NCI-H446 treated with DMSO at 0.1 percent for 48 hours (cell line): ENCODE results near the gene STX12.

Experiments used
- DNase-seq: peaks from one replicate; lab custom pipeline; 2025; lab: John Stamatoyannopoulos, UW

STX12 gene

GRCh38 chr1:27772932-27773825 is at the start of gene STX12:
Gene STX12 (plus strand): TSS chr1:27773219. CDS start chr1:27773308, 89 bp downstream.
- peak; percentile 98 for DNase-seq

GRCh38 chr1:27724961-27725373 is 48.1 kb upstream of the STX12 start:
- DNase-seq = peak; percentile 2

GRCh38 chr1:27725374-27726172 is 47.4 kb upstream of the STX12 start, which contains the start of gene FAM76A:
Gene FAM76A (plus strand): TSS chr1:27725961. CDS start chr1:27726081, 120 bp downstream.
- DNase-seq = peak; percentile 99

DNA sequence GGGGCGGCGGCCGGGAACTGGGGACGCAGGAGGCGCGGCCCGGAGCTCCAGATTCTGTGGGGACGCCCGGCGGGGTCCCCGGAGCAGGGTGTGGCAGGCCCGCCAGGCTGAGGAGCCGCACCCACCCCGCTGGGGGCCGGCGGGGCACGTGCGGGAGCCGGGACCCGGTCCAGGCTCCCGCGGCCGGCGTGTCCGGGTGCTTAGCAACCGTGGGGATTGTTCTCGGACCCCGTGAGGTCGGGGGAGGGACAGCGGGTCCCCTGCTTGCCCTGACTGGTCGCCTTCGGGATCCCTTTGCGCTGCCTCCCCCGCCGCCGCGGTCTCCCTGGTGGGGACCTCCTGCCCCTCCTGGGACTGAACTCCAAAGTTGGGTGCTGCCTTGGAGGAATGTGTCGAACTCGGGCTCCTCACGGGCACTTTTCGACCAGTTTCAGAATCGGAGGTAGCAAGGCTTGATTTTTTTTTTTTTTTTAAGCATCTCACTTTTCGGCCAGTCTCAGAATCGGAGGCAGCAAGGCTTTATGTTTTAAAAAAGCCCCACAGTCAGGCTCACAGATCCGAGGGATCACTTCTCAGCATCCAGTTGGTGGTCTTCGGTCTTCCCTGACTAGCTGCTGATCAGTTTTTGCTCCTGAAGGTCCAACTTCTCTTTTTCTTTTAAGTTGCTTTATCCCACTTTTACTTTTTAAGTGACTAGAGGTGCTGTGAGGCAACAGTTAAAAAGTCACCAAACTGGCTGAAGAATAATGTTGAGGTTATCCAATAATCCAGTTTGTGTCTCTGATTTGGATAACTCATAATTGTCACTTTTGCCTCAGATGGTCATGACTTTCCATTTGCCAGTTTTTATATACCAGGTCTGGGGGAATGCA is 46.6 kb upstream of the STX12 start:
- DNase-seq = no peak

DNA sequence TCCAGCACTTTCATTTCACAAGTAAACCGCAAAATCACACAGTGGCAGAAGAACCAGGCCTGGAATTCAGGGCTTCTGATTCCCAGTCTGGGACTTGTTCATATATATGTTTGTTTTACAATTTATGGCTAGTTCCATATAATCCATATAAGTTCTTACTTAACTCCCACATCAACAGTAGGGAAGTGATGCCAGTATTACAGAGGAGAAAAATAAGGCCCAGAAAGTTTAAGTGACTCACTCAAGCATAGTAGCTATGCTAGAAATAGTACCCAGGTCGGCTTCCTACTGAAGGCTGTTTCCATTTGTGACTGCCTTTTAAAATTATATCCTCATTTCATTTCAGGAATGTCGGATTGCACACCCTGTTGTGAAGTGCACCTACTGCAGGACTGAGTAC is 45.9 kb upstream of the STX12 start:
- no peak for DNase-seq

DNA sequence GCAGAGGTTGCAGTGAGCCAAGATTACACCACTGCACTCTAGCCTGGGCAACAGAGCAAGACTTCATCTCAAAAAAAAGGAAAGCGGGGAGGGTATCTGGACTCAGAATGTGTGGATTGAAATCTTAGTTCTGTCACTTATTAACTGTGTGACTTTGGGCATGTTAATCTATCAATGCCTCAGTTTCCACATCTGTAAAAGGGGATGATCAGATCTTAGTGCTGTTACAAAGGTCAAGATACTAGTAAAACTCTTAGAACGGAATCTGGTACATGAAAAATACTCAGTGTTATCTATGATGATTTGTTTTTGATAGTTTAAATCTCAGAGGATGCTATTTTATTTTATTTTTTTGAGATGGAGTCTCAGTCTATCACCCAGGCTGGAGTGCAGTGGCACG is 36.8 kb upstream of the STX12 start:
- no peak for DNase-seq

DNA sequence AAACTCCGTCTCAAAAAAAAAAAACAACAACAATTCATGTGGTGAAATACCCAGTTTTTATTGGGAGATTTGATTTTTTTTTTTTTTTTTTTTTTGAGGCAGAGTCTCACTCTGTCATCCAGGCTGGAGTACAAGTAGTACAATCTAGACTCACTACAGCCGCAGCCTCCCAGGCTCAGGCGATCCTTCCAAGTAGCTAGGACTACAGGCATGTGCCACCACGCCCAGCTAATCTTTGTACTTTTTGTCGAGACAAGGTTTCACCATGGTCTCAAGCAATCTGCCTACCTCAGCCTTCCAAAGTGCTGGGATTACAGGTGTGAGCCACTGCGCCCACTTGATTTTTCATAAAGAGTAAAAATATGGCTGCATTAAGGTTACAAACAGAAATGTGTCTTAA is 31.9 kb upstream of the STX12 start:
- DNase-seq = no peak

- DNase-seq = no peak
Observed at GRCh38 chr1:27744556-27744955, 28.5 kb upstream of the STX12 start.

- DNase-seq = no peak
Observed at GRCh38 chr1:27745466-27745865, 27.6 kb upstream of the STX12 start.

DNA sequence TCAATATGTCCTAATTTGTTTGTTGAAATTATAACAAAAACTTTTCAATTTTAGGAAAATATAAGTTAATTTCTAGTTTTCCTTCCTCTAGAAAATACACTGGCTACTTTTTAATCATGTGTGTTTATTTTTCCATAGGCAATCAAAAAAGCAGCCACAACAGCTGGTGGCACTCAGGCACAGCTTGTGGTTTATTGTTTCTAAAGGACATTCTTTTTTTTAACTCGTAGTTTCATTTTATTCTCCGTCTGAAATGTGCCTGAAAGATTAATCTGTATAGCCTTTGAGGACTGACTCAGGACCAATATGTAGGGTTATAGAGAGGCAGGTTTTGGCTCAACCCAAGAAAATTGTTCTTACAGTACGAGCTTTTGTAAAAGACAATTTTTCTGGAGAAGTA is 20.7 kb upstream of the STX12 start:
- no peak for DNase-seq

GRCh38 chr1:27755286-27755685 is 17.7 kb upstream of the STX12 start:
- no peak for DNase-seq

- no peak for DNase-seq
Observed at GRCh38 chr1:27755865-27756264, 17.2 kb upstream of the STX12 start.

DNA sequence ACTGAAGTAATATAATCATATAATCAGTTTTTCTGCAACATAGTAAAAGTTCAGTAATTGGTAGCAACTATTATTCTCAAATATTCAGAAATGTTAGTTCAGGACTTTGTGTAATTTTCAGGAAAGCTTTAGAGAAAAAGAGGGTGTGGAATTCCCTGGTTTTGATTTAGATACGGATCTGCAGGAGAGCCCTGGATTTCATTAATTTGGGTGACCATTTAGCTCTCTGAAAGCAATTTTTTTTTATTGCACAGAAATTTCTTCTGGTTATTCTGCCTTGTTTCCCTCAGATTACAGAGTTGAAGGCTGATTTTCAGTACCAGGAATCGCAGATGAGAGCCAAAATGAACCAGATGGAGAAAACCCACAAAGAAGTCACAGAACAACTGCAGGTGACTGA is 13.8 kb upstream of the STX12 start:
- DNase-seq = no peak

DNA sequence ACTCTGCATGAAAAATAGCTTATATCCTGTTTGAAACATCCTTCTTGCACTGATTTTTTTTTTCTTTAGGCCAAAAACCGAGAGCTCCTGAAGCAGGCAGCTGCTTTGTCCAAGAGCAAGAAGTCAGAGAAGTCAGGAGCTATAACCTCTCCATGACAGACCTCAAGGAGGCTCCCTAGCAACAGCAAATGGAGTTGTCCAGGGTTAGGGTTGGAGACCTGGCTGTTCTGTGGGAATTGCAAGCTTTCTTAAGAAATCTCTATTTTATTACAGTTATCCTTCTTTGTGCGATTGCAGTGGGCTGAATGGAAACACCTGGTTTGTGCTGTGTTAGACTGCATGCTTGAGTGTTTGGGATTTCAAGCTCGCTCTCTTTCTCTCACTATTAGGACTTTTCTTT is 12.6 kb upstream of the STX12 start:
- no peak for DNase-seq

DNA sequence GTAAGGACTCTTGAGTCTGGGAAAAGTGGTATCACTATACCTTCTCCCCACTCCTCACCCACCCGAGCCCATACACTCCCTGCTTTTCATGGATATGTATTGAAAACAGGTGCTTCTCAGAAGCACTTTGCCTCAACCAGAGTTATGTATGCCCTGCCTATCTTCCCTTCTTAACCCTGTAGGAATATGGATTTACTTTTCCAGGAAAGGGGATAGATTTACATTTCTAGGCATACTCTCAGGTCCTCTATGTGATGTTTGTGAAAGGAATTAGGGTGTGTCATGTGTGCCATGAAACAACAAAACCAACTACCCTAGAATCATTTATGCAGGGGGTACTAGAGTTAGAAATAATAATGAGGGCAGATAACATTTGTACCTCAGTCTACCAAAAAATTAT is 11.0 kb upstream of the STX12 start:
- DNase-seq = no peak

- DNase-seq = no peak
Observed at GRCh38 chr1:27763358-27763757, 9.7 kb upstream of the STX12 start.

DNA sequence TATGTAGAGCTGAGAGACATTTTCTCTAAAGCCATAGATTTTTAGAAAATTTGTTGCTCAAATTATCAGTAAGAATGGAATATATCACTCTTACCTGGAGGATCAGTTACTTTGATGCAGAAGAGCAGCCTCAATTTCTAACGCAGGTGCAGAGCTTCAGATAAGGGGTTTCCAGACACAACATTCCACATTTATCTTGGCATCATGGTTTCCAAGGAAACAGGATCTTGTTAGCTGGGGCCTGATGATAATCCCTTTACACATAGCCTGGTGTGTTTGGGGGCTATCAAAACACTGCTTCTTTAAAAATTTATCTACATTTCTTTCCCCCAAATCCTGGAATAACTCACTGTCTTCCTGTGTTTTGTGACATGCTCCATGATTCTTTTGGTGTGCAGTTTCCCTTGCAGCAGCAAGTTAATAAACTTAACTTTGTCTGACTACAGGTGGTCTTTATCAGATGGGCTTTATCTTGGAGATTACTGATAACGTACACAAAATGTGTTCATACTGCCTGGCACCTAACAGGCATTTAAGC is 2.7 kb upstream of the STX12 start:
- DNase-seq = no peak

DNA sequence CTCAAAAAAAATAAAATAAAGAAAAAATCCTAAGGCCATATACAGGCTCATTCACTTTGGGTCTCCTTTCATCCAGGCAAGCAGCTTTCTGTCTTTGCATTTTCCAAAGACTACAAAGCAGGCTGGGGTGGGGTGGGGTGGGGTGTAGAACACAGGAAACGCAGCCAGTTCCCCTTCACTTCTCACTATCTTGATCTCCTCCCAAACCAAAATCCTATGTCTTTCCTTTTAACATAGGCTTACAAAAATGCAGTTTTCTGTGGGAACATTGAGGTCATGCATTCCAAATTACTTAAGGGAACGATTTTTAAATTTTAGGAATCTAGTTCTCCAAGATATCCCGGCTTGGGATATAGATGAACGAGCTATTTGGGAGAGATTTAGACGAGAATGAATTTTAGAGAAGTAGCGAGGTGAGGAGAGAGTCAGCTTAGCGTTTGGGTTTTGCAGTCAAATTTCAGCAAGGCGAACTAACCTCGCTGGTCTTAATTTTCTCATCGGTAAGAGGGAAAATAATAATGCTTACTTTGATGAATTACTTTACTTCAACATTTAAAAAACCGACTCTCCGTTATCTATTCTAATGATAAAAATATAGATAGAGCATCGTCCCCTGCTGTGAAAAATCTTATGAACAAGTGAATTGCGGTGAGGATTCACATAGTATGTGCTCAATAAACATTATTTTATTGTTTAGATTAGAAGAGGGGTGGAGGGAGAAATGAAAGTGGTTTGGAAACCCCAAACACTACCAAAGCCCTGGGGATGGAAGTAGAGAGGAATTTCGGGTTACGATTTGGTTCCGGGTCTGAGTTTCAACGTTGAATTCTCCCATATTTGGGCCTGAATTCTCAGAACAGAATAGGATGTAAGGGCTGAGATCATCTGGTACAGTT is 735 bp upstream of the STX12 start:
- no peak for DNase-seq

DNA sequence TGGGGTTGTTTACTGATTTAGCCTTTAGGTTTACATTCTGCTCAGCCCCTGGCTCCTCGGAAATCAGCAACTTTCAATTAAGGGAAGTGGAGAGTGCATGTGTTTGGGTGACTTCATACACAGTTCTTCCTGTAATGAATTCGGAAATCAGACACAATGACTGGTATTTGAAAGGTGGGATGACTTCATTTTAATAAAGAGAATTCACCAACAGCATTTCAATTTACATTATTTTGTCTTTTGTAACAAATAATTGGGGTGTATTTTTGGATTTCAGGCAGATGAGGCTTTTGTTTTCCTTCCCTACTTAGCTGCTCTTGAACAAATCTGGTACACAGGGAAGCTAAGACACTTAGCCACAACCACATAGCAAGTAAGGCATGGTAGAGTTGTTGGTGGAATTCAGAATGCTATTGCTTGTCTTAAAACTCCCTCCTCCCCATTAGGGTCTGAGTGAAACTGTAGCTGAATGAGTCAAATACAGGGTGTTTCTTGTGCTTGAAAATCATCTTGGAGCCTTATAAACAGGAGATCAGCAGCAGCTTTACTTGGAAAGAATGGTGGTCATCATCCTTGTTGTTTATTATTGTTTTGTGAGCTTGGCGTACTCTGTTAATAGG is 917 bp downstream of the STX12 start:
- DNase-seq = no peak

GRCh38 chr1:27774654-27775053 is 1.6 kb downstream of the STX12 start:
- DNase-seq = no peak
